Measurements from ENCODE around the gene UQCC2.

DNA sequence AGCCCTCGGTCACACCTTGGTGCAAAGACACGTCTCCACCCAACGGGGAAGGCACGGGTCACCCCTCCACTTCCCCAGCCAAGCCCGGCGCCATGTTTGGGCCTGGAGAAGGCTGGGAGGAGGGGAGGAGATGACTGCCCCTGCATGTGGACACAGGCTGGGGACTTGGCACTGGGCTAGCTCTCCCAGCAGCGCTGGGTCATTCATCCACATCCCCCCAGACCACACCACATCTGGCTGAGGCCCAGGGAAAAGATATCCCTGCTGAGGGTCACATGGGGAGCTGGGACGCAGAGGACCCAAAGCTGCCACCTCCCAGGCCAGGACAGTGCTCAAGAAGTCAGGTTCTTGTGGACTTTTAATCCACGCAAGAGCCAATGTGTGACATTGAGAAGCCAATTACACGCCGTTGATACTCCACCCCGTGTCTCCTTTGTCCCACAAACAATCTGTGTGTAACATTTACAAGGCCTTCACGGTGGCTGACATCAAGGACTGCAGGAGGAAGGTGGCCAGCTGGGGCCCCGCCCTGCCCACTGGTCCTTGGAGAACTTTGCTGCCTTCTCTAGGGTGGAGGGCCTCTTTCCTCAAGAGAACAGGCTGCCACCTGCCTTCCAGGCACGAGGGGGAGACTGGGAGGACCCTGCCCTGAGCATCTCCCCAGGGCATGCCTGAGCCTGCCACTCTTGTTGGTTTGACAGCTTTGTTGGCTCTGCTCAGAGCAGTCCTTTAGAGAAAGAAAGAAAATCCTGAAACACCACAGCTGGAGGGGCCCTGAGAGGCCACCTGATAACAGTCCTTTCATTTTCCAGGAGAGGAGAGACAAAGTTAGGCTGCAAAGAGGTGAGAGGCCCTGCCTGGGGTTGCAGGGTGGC lies 40.5 kb upstream of the UQCC2 start:
- TF ChIP-seq, protein P1, sequence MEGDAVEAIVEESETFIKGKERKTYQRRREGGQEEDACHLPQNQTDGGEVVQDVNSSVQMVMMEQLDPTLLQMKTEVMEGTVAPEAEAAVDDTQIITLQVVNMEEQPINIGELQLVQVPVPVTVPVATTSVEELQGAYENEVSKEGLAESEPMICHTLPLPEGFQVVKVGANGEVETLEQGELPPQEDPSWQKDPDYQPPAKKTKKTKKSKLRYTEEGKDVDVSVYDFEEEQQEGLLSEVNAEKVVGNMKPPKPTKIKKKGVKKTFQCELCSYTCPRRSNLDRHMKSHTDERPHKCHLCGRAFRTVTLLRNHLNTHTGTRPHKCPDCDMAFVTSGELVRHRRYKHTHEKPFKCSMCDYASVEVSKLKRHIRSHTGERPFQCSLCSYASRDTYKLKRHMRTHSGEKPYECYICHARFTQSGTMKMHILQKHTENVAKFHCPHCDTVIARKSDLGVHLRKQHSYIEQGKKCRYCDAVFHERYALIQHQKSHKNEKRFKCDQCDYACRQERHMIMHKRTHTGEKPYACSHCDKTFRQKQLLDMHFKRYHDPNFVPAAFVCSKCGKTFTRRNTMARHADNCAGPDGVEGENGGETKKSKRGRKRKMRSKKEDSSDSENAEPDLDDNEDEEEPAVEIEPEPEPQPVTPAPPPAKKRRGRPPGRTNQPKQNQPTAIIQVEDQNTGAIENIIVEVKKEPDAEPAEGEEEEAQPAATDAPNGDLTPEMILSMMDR (IDR thresholded peaks at IDR 0.05) = no peak
- no peak for TF ChIP-seq ZFX (IDR thresholded peaks at IDR 0.05; ENCODE audit: borderline replicate concordance)

Measured in 22Rv1 (cell line).